Thyroid gland (tissue), 4 donors: ENCODE measurements around the gene CNN1. TPM values are rescaled to one million over a fixed set of nuclear protein-coding genes. Genes with fewer than 3 reads are reported as not detected.

Experiments used
- microRNA-seq: library from miRNA; unstranded; fragments of <30 nt; microRNA quantifications from one replicate; pipeline ENCODE4, GENCODE V29; 2016
- small RNA-seq: library from RNA; depleted of rRNA; stranded (forward); fragments of <200 nt; gene quantifications from one replicate; pipeline ENCODE3, GENCODE V24; 2016
- total RNA-seq, 4 donors: library from RNA; depleted of rRNA; stranded (reverse); fragments of >200 nt; gene quantifications; one replicate each; pipeline ENCODE4 v1.2.3, GENCODE V29; 2016

The CNN1 gene
- total RNA-seq, 4 donors from 2014 or later, result 6.3 to 21.6 (median 8.7) TPM

Small RNA genes within 50 kb of the gene (microRNA-seq; reads per million reads assigned to microRNA genes)
- gene MIR7974, result not detected

Small RNA genes within 50 kb of the gene (small RNA-seq; reads per million reads assigned to genes)
- 0.28 reads per million for gene MIR7974
- not detected for gene RN7SL833P

Other genes with a start within 250 kb of the CNN1 start
- under 1 TPM in 1 of 4 donors, not detected in 3; 0.54 TPM for gene TSPAN16, start 242.7 kb upstream of the CNN1 start, total RNA-seq
- 10 to 100 TPM; 14.8 to 30.3 (median 20.6) TPM for gene RAB3D, start 199.2 kb upstream of the CNN1 start, total RNA-seq
- gene TMEM205, start 192.6 kb upstream of the CNN1 start, total RNA-seq, result 1,000 to 10,000 TPM in 1 of 4 donors, 100 to 1,000 TPM in 3; 266 to 1,029 (median 650) TPM
- gene CCDC159, start 192.3 kb upstream of the CNN1 start, total RNA-seq, result 10 to 100 TPM; 27.0 to 36.9 (median 34.5) TPM
- 10 to 100 TPM in 1 of 4 donors, 1 to 10 TPM in 3; 6.0 to 18.4 (median 8.9) TPM for gene PLPPR2, start 183.4 kb upstream of the CNN1 start, total RNA-seq
- 1 to 10 TPM; 2.3 to 4.3 (median 3.4) TPM for gene SWSAP1, start 164.2 kb upstream of the CNN1 start, total RNA-seq
- gene EPOR, start 154.5 kb upstream of the CNN1 start, total RNA-seq, result 10 to 100 TPM; 16.8 to 48.0 (median 31.3) TPM
- 100 to 1,000 TPM in 2 of 4 donors, 10 to 100 TPM in 2; 63.4 to 136 (median 101) TPM for gene RGL3, start 119.5 kb upstream of the CNN1 start, total RNA-seq
- gene ODAD3, start 103.7 kb upstream of the CNN1 start, total RNA-seq, result 1 to 10 TPM in 3 of 4 donors, under 1 TPM in 1; 0.96 to 6.8 (median 3.8) TPM
- 100 to 1,000 TPM; 142 to 198 (median 178) TPM for gene PRKCSH, start 103.2 kb upstream of the CNN1 start, total RNA-seq
- gene ELAVL3, start 57.8 kb upstream of the CNN1 start, total RNA-seq, result not detected
- gene ZNF653, start 33.0 kb upstream of the CNN1 start, total RNA-seq, result 10 to 100 TPM; 13.6 to 41.7 (median 14.2) TPM
- 10 to 100 TPM; 36.5 to 77.5 (median 68.9) TPM for gene ECSIT, start 9.7 kb upstream of the CNN1 start, total RNA-seq
- 10 to 100 TPM; 18.7 to 57.0 (median 30.9) TPM for gene ELOF1, start 20.4 kb downstream of the CNN1 start, total RNA-seq
- gene ACP5, start 38.8 kb downstream of the CNN1 start, total RNA-seq, result 1 to 10 TPM; 4.9 to 8.4 (median 6.2) TPM
- 10 to 100 TPM; 14.5 to 24.3 (median 21.7) TPM for gene ZNF627, start 58.6 kb downstream of the CNN1 start, total RNA-seq
- gene ZNF823, start 200.1 kb downstream of the CNN1 start, total RNA-seq, result 10 to 100 TPM in 1 of 4 donors, 1 to 10 TPM in 3; 7.4 to 11.7 (median 9.1) TPM
- gene ZNF441, start 228.1 kb downstream of the CNN1 start, total RNA-seq, result 10 to 100 TPM; 17.8 to 56.4 (median 24.2) TPM